ENCODE data around the gene BTBD1.
"Not testable (repeated sequence)": the region's sequence is repeated elsewhere in the genome, so short reads cannot be mapped to it uniquely, and the experiment has no call there.

BTBD1 gene

DNA sequence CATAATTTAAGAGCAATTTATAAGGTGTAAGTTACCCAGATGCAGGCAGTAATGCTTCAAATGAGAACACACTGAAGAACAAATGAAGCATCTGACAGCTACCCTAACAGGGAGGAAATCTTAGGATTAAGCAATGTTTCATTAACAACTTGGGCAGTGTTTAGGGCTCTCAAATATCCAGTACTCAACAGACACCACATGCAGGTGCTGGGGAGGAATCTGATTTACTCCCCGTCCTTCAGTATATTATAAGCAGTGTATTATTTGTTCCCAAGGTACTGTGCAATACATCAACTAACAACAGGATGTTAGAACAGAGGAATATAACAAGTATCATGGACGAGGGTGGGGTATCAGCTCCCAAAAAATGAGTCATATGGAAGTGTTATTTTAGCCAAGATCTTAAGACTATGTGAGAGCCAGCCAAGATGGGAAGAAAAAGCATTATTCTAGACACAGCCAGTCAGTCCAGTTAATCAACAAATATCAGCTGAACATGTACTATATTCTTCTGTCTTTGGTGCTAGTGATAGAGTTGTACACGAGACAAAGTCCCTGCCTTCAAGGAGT, 20.4 kb downstream of the BTBD1 start:
- ChIA-PET CTCF (interaction anchor here (2.4 kb wide), 1 partner anchor 10 kb away, joined by 5 read pairs; no protein-coding TSS in a partner anchor), POLR2A (no interaction called here)
- Histone ChIP-seq H3K4me3 (ENCODE audit: control insufficient read depth in 1 of 7, extremely low read depth in 1 of 7, insufficient read depth in 4 of 7, low read depth in 2 of 7, low read length in 6 of 7) (no peak overlapping the region), H3K9me3 (ENCODE audit: control extremely low read depth in 1 of 5, control insufficient read depth in 4 of 5, insufficient read depth in 2 of 5, low read depth in 1 of 5, low read length in 4 of 5) (no peaks in the 10 kb centered on the region), H3K36me3 (ENCODE audit: control insufficient read depth in 4 of 4, insufficient read depth in 4 of 4, low read length in 3 of 4) (peaks cover 18 to 67% (median 48%) of the 10 kb centered on the region in 4 experiments), H3K27me3 (replicated peaks in 2 of 5; ENCODE audit: control insufficient read depth in 4 of 5, insufficient read depth in 5 of 5, low read length in 4 of 5) (no peaks in the 10 kb centered on the region), H3K4me1 (ENCODE audit: control extremely low read depth in 1 of 4, control insufficient read depth in 4 of 4, insufficient read depth in 4 of 4, low read length in 3 of 4) (no peaks in the 10 kb centered on the region), H3K27ac (ENCODE audit: insufficient read depth in 1 of 2, low read depth in 1 of 2, low read length in 2 of 2, poor library complexity in 1 of 2, severe bottlenecking in 2 of 2) (no peak overlapping the region)
- DNase-seq = no peak
- WGBS (ENCODE audit: insufficient coverage) = no CpG with 5 or more reads among the region's 3 CpGs

DNA sequence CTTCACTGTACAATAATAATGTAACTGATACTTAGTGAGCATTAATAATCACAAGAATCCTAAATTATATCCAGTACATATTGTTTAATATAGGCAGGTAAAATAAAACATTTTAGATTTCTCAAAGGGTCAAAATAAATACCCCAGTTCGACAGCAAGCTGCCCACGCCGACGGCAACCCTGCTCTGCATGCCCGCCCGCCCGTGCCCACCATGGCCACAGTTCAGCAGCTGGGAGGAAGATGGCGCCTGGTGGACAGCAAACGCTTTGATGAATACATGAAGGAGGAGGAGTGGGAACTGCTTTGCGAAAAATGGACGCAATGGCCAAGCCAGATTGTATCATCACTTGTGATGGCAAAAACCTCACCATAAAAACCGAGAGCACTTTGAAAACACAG, 22.9 kb downstream of the BTBD1 start:
- H3K36me3 ChIP-seq (ENCODE audit: control insufficient read depth in 4 of 4, insufficient read depth in 4 of 4, low read length in 3 of 4) = peaks cover 24 to 76% (median 52%) of the 10 kb centered on the region in 4 experiments
- no peak overlapping the region for H3K4me3 ChIP-seq (ENCODE audit: control insufficient read depth in 1 of 7, extremely low read depth in 1 of 7, insufficient read depth in 4 of 7, low read depth in 2 of 7, low read length in 6 of 7)
- H3K9me3 ChIP-seq (ENCODE audit: control extremely low read depth in 1 of 5, control insufficient read depth in 4 of 5, insufficient read depth in 2 of 5, low read depth in 1 of 5, low read length in 4 of 5) = no peaks in the 10 kb centered on the region
- POLR2A ChIA-PET = no interaction called here
- no peak overlapping the region for H3K27ac ChIP-seq (ENCODE audit: insufficient read depth in 1 of 2, low read depth in 1 of 2, low read length in 2 of 2, poor library complexity in 1 of 2, severe bottlenecking in 2 of 2)
- H3K27me3 ChIP-seq (replicated peaks in 2 of 5; ENCODE audit: control insufficient read depth in 4 of 5, insufficient read depth in 5 of 5, low read length in 4 of 5) = no peaks in the 10 kb centered on the region
- no peak for DNase-seq
- CTCF ChIA-PET = interaction anchor here (1.2 kb wide), 1 partner anchor 10 kb away, joined by 3 read pairs; no protein-coding TSS in a partner anchor
- WGBS (ENCODE audit: insufficient coverage) = 100% methylated on average over 10 of the region's 12 CpGs
- no peaks in the 10 kb centered on the region for H3K4me1 ChIP-seq (ENCODE audit: control extremely low read depth in 1 of 4, control insufficient read depth in 4 of 4, insufficient read depth in 4 of 4, low read length in 3 of 4)

DNA sequence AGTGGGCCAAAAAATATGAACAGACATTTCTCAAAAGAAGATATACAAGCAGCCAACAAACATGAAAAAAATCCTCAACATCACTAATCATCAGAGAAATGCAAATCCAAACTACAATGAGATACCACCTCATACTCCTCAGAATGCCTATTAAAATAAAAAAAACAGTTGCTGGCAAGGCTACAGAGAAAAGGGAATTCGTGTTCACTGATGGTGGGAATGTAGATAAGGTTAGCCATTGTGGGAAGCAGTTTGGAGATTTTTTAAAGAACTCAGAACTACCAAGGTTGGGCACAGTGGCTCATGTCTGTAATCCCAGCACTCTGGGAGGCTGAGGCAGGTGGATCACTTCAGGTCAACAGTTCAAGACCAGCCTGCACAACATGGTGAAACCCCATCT, 27.8 kb downstream of the BTBD1 start:
- Histone ChIP-seq H3K4me1 (ENCODE audit: control extremely low read depth in 1 of 4, control insufficient read depth in 4 of 4, insufficient read depth in 4 of 4, low read length in 3 of 4) (no peaks in the 10 kb centered on the region), H3K27ac (ENCODE audit: insufficient read depth in 1 of 2, low read depth in 1 of 2, low read length in 2 of 2, poor library complexity in 1 of 2, severe bottlenecking in 2 of 2) (no peak overlapping the region), H3K36me3 (ENCODE audit: control insufficient read depth in 4 of 4, insufficient read depth in 4 of 4, low read length in 3 of 4) (peaks cover 14 to 55% (median 32%) of the 10 kb centered on the region in 4 experiments), H3K27me3 (replicated peaks in 2 of 5; ENCODE audit: control insufficient read depth in 4 of 5, insufficient read depth in 5 of 5, low read length in 4 of 5) (no peaks in the 10 kb centered on the region), H3K4me3 (ENCODE audit: control insufficient read depth in 1 of 7, extremely low read depth in 1 of 7, insufficient read depth in 4 of 7, low read depth in 2 of 7, low read length in 6 of 7) (no peak overlapping the region), H3K9me3 (ENCODE audit: control extremely low read depth in 1 of 5, control insufficient read depth in 4 of 5, insufficient read depth in 2 of 5, low read depth in 1 of 5, low read length in 4 of 5) (peaks cover 0 to 4% (median 0%) of the 10 kb centered on the region in 5 experiments)
- no peak for DNase-seq
- CTCF ChIA-PET = no interaction called here
- POLR2A ChIA-PET = no interaction called here
- WGBS (ENCODE audit: insufficient coverage) = 83% methylated on average over 1 of the region's 1 CpG

DNA sequence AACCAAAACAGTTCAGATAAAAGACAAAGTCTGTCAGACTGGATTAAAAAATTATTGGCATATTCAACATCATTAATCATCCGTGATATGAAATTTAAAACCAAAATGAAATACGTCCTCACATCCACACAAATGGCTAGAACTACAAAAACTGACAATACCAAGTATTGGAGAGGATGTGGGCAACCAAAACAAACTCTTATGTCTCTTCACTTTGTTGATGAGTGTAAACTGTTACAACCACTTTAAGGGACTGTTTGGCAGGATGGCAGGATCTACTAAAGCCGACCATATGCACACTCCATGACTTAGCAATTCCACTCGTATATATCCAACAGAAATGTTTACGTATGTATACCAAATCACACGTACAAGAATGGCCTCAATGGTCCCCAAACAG, 30.8 kb downstream of the BTBD1 start:
- no peaks in the 10 kb centered on the region for H3K4me1 ChIP-seq (ENCODE audit: control extremely low read depth in 1 of 4, control insufficient read depth in 4 of 4, insufficient read depth in 4 of 4, low read length in 3 of 4)
- peaks cover 11 to 54% (median 22%) of the 10 kb centered on the region in 4 experiments for H3K36me3 ChIP-seq (ENCODE audit: control insufficient read depth in 4 of 4, insufficient read depth in 4 of 4, low read length in 3 of 4)
- ChIA-PET CTCF (no interaction called here), POLR2A (no interaction called here)
- no peak overlapping the region for H3K27ac ChIP-seq (ENCODE audit: insufficient read depth in 1 of 2, low read depth in 1 of 2, low read length in 2 of 2, poor library complexity in 1 of 2, severe bottlenecking in 2 of 2)
- DNase-seq = no peak
- 100% methylated on average over 2 of the region's 6 CpGs for WGBS (ENCODE audit: insufficient coverage)
- no peaks in the 10 kb centered on the region for H3K27me3 ChIP-seq (replicated peaks in 2 of 5; ENCODE audit: control insufficient read depth in 4 of 5, insufficient read depth in 5 of 5, low read length in 4 of 5)
- H3K4me3 ChIP-seq (ENCODE audit: control insufficient read depth in 1 of 7, extremely low read depth in 1 of 7, insufficient read depth in 4 of 7, low read depth in 2 of 7, low read length in 6 of 7) = no peak overlapping the region
- peaks cover 0 to 4% (median 0%) of the 10 kb centered on the region in 5 experiments for H3K9me3 ChIP-seq (ENCODE audit: control extremely low read depth in 1 of 5, control insufficient read depth in 4 of 5, insufficient read depth in 2 of 5, low read depth in 1 of 5, low read length in 4 of 5)

DNA sequence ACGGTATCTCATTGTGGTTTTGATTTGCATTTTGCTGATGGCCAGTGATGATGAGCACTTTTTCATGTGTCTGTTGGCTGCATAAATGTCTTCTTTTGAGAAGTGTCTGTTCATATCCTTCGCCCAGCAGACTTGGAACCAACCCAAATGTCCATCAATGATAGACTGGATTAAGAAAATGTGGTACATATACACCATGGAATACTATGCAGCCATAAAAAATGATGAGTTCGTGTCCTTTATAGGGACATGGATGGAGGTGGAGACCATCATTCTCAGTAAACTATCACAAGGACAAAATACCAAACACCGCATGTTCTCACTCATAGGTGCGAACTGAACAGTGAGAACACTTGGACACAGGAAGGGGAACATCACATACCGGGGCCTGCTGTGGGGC, 35.8 kb downstream of the BTBD1 start:
- H3K27me3 ChIP-seq (replicated peaks in 2 of 5; ENCODE audit: control insufficient read depth in 4 of 5, insufficient read depth in 5 of 5, low read length in 4 of 5); H3K27ac ChIP-seq (ENCODE audit: insufficient read depth in 1 of 2, low read depth in 1 of 2, low read length in 2 of 2, poor library complexity in 1 of 2, severe bottlenecking in 2 of 2); H3K9me3 ChIP-seq (ENCODE audit: control extremely low read depth in 1 of 5, control insufficient read depth in 4 of 5, insufficient read depth in 2 of 5, low read depth in 1 of 5, low read length in 4 of 5); H3K4me1 ChIP-seq (ENCODE audit: control extremely low read depth in 1 of 4, control insufficient read depth in 4 of 4, insufficient read depth in 4 of 4, low read length in 3 of 4); POLR2A ChIA-PET; H3K4me3 ChIP-seq (ENCODE audit: control insufficient read depth in 1 of 7, extremely low read depth in 1 of 7, insufficient read depth in 4 of 7, low read depth in 2 of 7, low read length in 6 of 7); CTCF ChIA-PET; DNase-seq: not testable (repeated sequence)
- H3K36me3 ChIP-seq (ENCODE audit: control insufficient read depth in 4 of 4, insufficient read depth in 4 of 4, low read length in 3 of 4) = peaks cover 11 to 57% (median 28%) of the 10 kb centered on the region in 4 experiments
- WGBS (ENCODE audit: insufficient coverage) = 90% methylated on average over 2 of the region's 6 CpGs

DNA sequence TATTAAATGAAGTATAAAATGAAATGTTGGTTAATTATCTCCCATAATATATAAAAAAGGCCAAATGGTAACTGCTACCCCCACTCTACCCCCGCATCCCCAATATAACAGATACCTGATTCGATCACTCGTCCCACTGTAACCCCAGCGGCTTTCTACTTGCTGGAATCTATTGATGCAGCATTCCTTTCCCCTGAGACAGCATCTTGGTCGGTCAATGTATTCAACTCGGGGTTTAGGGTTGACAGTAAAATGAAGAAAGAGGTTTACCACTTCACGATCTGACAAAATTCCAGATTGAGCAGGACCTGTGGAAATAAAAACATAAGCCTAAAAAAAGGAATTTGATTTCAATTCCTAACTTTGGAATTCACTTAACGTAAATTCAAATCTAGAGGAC, 37.0 kb downstream of the BTBD1 start:
- ChIA-PET CTCF (no interaction called here), POLR2A (no interaction called here)
- Histone ChIP-seq H3K27ac (ENCODE audit: insufficient read depth in 1 of 2, low read depth in 1 of 2, low read length in 2 of 2, poor library complexity in 1 of 2, severe bottlenecking in 2 of 2) (no peak overlapping the region), H3K4me3 (ENCODE audit: control insufficient read depth in 1 of 7, extremely low read depth in 1 of 7, insufficient read depth in 4 of 7, low read depth in 2 of 7, low read length in 6 of 7) (no peak overlapping the region), H3K9me3 (ENCODE audit: control extremely low read depth in 1 of 5, control insufficient read depth in 4 of 5, insufficient read depth in 2 of 5, low read depth in 1 of 5, low read length in 4 of 5) (no peaks in the 10 kb centered on the region), H3K4me1 (ENCODE audit: control extremely low read depth in 1 of 4, control insufficient read depth in 4 of 4, insufficient read depth in 4 of 4, low read length in 3 of 4) (no peaks in the 10 kb centered on the region), H3K36me3 (ENCODE audit: control insufficient read depth in 4 of 4, insufficient read depth in 4 of 4, low read length in 3 of 4) (peaks cover 12 to 59% (median 27%) of the 10 kb centered on the region in 4 experiments), H3K27me3 (replicated peaks in 2 of 5; ENCODE audit: control insufficient read depth in 4 of 5, insufficient read depth in 5 of 5, low read length in 4 of 5) (no peaks in the 10 kb centered on the region)
- WGBS (ENCODE audit: insufficient coverage) = 100% methylated on average over 6 of the region's 8 CpGs
- DNase-seq = no peak

DNA sequence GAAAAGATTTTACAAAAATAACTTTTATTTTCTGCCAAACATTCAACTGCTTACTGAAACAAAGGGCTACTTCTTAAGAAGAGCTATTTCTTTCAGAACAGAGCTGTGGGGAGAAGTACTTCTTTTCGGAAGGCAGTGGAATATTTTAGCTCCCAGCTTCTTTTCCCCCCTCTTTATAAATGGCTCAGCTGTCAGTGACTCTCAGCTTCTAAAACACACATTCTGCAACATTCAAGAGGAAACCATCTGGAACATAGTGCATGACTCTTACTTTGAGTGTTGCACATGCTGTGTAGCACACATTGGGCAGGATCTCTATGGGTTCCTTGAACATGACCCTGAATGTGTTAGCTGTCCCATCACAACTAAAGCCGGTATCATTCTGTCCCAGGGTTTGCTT, 48.6 kb downstream of the BTBD1 start:
- POLR2A ChIA-PET = interaction anchor here (0.5 kb wide), 1 partner anchor 811 kb away, joined by 3 read pairs; no protein-coding TSS in a partner anchor
- no peaks in the 10 kb centered on the region for H3K9me3 ChIP-seq (ENCODE audit: control extremely low read depth in 1 of 5, control insufficient read depth in 4 of 5, insufficient read depth in 2 of 5, low read depth in 1 of 5, low read length in 4 of 5)
- H3K27ac ChIP-seq (ENCODE audit: insufficient read depth in 1 of 2, low read depth in 1 of 2, low read length in 2 of 2, poor library complexity in 1 of 2, severe bottlenecking in 2 of 2) = peak overlapping the region in 1 of 2 experiments; percentile 5
- peaks cover 0 to 14% (median 6%) of the 10 kb centered on the region in 4 experiments for H3K4me1 ChIP-seq (ENCODE audit: control extremely low read depth in 1 of 4, control insufficient read depth in 4 of 4, insufficient read depth in 4 of 4, low read length in 3 of 4)
- WGBS (ENCODE audit: insufficient coverage) = 100% methylated on average over 1 of the region's 2 CpGs
- no peaks in the 10 kb centered on the region for H3K27me3 ChIP-seq (replicated peaks in 2 of 5; ENCODE audit: control insufficient read depth in 4 of 5, insufficient read depth in 5 of 5, low read length in 4 of 5)
- CTCF ChIA-PET = interaction anchor here (0.9 to 1.0 kb wide), 2 partner anchors 8 to 187 kb away, joined by 3 read pairs; no protein-coding TSS in a partner anchor
- no peak for DNase-seq
- H3K36me3 ChIP-seq (ENCODE audit: control insufficient read depth in 4 of 4, insufficient read depth in 4 of 4, low read length in 3 of 4) = peaks cover 6 to 45% (median 23%) of the 10 kb centered on the region in 4 experiments
- H3K4me3 ChIP-seq (ENCODE audit: control insufficient read depth in 1 of 7, extremely low read depth in 1 of 7, insufficient read depth in 4 of 7, low read depth in 2 of 7, low read length in 6 of 7) = no peak overlapping the region
